Osteoblast (primary cell): ENCODE measurements around the gene SCN10A. TPM values are rescaled to one million over a fixed set of nuclear protein-coding genes. Genes with fewer than 3 reads are reported as not detected.

ENCODE experiments used
- DNase-seq: peaks from one replicate; pipeline ENCODE4 v3.0.0; 2011; ENCODE audit warnings: low spot score, mixed read lengths; ENCODE audit not compliant: insufficient read length; ENCODE audit errors: missing footprints
- H2AFZ ChIP-seq: 2 replicates; pipeline ENCODE4 v1.6.0; 2011; ENCODE audit warnings: mild to moderate bottlenecking, low read length
- H3K27ac ChIP-seq: 2 replicates; pipeline ENCODE4 v1.5.1; 2011; ENCODE audit warnings: mild to moderate bottlenecking, low read depth, low read length, moderate library complexity
- H3K27me3 ChIP-seq: 2 replicates; pipeline ENCODE4 v1.6.0; 2012; ENCODE audit warnings: mild to moderate bottlenecking, control low read depth, inconsistent platforms, low read length, moderate library complexity; ENCODE audit not compliant: insufficient read depth
- H3K36me3 ChIP-seq: 2 replicates; pipeline ENCODE4 v1.5.1; 2011; ENCODE audit warnings: mild to moderate bottlenecking, low read length, control low read depth, moderate library complexity; ENCODE audit not compliant: insufficient read depth
- H3K4me1 ChIP-seq: 2 replicates; pipeline ENCODE4 v1.5.1; 2011; ENCODE audit warnings: mild to moderate bottlenecking, low read length, control low read depth, moderate library complexity; ENCODE audit not compliant: insufficient read depth
- H3K4me2 ChIP-seq: 2 replicates; pipeline ENCODE4 v1.6.0; 2011; ENCODE audit warnings: mild to moderate bottlenecking, low read length; ENCODE audit not compliant: insufficient read depth
- H3K4me3 ChIP-seq: fragments of 200-600 bp; sonication (generic); 3 replicates; pipeline ENCODE4 v1.5.1; 2012; ENCODE audit warnings: mild to moderate bottlenecking, low read length, inconsistent platforms; ENCODE audit not compliant: insufficient read depth
- H3K79me2 ChIP-seq: 2 replicates; pipeline ENCODE4 v1.6.0; 2012; ENCODE audit warnings: mild to moderate bottlenecking, low read length, control low read depth, inconsistent platforms; ENCODE audit not compliant: insufficient read depth
- H3K9me3 ChIP-seq: 2 replicates; pipeline ENCODE4 v1.5.1; 2011; ENCODE audit warnings: low read depth, low read length, control low read depth
- H4K20me1 ChIP-seq: 2 replicates; pipeline ENCODE4 v1.6.0; 2012; ENCODE audit warnings: mild to moderate bottlenecking, low read length, control low read depth; ENCODE audit not compliant: insufficient read depth
- total RNA-seq: library from RNA; depleted of rRNA; stranded (reverse); fragments of >200 nt; gene quantifications from 2 replicates; pipeline ENCODE4 v1.2.3, GENCODE V29; 2012
- TF ChIP-seq, protein P1 (sequence below): IDR thresholded peaks from 2 replicates; pipeline ENCODE4 v1.5.1; 2011; ENCODE audit warnings: mild to moderate bottlenecking, low read depth, low read length, moderate library complexity; ENCODE audit errors: extremely low read depth

Gene SCN10A
- total RNA-seq, 1 donor = not detected

DNA sequence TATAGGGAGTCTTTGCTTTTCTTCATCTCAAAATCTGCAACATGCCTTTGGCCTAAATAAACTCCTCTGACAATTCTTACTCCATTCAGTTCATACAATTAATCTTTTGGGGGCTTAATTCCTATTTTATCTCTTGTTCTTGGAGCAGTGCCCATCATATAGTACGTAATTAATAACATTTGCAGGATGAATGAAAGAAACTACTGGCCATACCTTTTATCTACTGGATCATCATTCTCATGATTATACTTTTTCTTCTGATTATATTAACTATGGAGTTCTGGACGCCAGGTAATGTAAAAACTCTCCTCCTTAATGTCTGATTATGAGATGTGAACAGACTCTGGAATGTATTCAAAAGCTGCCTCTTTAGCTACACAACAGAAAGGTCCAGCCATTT, 120.0 kb downstream of the SCN10A start:
- Histone ChIP-seq H3K4me3 (no peak overlapping the region), H4K20me1 (no peaks in the 10 kb centered on the region), H3K9me3 (no peaks in the 10 kb centered on the region), H3K4me1 (no peaks in the 10 kb centered on the region), H3K27me3 (no peaks in the 10 kb centered on the region), H3K4me2 (no peak overlapping the region), H3K27ac (no peak overlapping the region), H2AFZ (no peak overlapping the region), H3K79me2 (no peaks in the 10 kb centered on the region), H3K36me3 (no peaks in the 10 kb centered on the region)
- DNase-seq = no peak
- TF ChIP-seq, protein P1, sequence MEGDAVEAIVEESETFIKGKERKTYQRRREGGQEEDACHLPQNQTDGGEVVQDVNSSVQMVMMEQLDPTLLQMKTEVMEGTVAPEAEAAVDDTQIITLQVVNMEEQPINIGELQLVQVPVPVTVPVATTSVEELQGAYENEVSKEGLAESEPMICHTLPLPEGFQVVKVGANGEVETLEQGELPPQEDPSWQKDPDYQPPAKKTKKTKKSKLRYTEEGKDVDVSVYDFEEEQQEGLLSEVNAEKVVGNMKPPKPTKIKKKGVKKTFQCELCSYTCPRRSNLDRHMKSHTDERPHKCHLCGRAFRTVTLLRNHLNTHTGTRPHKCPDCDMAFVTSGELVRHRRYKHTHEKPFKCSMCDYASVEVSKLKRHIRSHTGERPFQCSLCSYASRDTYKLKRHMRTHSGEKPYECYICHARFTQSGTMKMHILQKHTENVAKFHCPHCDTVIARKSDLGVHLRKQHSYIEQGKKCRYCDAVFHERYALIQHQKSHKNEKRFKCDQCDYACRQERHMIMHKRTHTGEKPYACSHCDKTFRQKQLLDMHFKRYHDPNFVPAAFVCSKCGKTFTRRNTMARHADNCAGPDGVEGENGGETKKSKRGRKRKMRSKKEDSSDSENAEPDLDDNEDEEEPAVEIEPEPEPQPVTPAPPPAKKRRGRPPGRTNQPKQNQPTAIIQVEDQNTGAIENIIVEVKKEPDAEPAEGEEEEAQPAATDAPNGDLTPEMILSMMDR = no peak

DNA sequence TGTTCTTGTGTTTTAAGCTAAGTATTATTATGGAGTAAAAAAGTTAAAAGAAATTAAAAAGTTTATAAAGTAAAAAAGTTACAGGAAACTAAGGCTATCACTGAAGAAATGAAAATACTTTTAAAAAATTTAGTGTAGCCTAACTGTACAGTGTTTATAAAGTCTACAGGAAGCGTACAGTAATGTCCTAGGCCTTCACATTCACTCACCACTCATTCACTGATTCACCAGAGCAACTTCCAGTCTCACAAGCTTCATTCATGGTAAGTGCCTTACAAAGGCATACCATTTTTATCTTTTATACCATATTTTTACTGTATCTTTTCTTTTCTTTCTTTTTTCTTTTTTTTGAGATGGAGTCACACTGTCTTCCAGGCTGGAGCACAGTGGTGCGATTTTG, 125.8 kb downstream of the SCN10A start:
- Histone ChIP-seq H3K4me1 (no peaks in the 10 kb centered on the region), H3K79me2 (no peaks in the 10 kb centered on the region), H3K4me2 (no peak overlapping the region), H2AFZ (no peak overlapping the region), H3K4me3 (no peak overlapping the region), H3K27ac (no peak overlapping the region), H3K36me3 (no peaks in the 10 kb centered on the region), H3K27me3 (no peaks in the 10 kb centered on the region), H3K9me3 (no peaks in the 10 kb centered on the region), H4K20me1 (no peaks in the 10 kb centered on the region)
- TF ChIP-seq, protein P1 = no peak
- no peak for DNase-seq

DNA sequence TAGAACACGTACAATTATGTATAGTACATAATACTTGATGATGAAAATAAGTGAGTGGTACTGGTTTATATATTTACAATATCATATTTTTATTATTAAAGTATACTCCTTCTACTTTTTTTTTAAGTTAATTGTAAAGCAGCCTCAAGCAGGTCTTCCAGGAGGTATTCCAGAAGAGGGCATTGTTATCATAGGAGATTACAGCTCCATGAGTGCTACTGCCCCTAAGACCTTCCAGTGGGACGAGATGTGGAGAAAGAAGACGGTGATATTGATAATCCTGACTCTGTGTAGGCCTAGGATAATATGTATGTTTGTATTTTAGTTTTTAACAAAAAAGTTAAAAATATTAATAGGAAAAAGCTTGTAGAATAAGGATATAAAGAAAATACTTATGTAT, 126.2 kb downstream of the SCN10A start:
- Histone ChIP-seq H3K4me3 (no peak overlapping the region), H3K4me1 (no peaks in the 10 kb centered on the region), H2AFZ (no peak overlapping the region), H3K27ac (no peak overlapping the region), H3K4me2 (no peak overlapping the region), H3K79me2 (no peaks in the 10 kb centered on the region), H4K20me1 (no peaks in the 10 kb centered on the region), H3K9me3 (no peaks in the 10 kb centered on the region), H3K36me3 (no peaks in the 10 kb centered on the region), H3K27me3 (no peaks in the 10 kb centered on the region)
- DNase-seq = no peak
- TF ChIP-seq, protein P1 = no peak

DNA sequence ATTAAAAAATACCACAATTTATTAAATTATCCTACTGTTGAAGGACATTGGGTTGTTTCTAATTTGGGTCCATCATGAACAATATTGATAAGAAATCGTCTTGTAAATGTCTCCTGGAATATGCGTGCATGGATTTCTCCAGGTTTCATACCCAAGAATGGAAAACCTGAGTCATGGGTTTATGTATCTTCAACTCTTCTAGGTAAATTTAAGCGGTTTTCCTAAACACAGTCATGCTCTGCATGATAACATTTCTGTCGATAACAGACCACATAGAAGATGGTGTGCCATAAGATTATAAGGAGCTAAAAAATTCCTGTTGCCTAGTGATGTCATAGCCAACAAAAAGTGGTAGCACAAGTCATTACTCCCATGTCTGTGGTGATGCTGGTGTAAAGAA, 126.7 kb downstream of the SCN10A start:
- Histone ChIP-seq H3K9me3 (no peaks in the 10 kb centered on the region), H3K79me2 (no peaks in the 10 kb centered on the region), H4K20me1 (no peaks in the 10 kb centered on the region), H3K36me3 (no peaks in the 10 kb centered on the region), H3K27me3 (no peaks in the 10 kb centered on the region), H3K4me2 (no peak overlapping the region), H3K4me1 (no peaks in the 10 kb centered on the region), H3K4me3 (no peak overlapping the region), H2AFZ (no peak overlapping the region), H3K27ac (no peak overlapping the region)
- DNase-seq = no peak
- TF ChIP-seq, protein P1 = no peak
